Large intestine (tissue), 3 donors: Measurements from ENCODE around the gene POU2F1. TPM values are rescaled to one million over a fixed set of nuclear protein-coding genes. Genes with fewer than 3 reads are reported as not detected.
A peak's percentile ranks its signal among the peaks of the same experiment; 100 is the strongest.
"Not testable (repeated sequence)": the region's sequence is repeated elsewhere in the genome, so short reads cannot be mapped to it uniquely, and the experiment has no call there.

Experiments used
- DNase-seq, 2 donors: peaks; one replicate each; pipeline versions ENCODE4 v3.0.0 to v3.0.0-alpha.2; 2013
- H3K27ac ChIP-seq: one replicate; pipeline ENCODE4 v1.5.1; 2013; ENCODE audit warnings: low read length
- H3K27me3 ChIP-seq: 2 replicates; pipeline ENCODE4 v1.6.1; 2013; ENCODE audit warnings: low read length; ENCODE audit not compliant: control insufficient read depth, insufficient read depth
- H3K36me3 ChIP-seq: 2 replicates; pipeline ENCODE4 v1.6.1; 2013; ENCODE audit warnings: low read length; ENCODE audit not compliant: control insufficient read depth, insufficient read depth
- H3K4me1 ChIP-seq: one replicate; pipeline ENCODE4 v1.6.1; 2013; ENCODE audit warnings: low read length; ENCODE audit not compliant: control insufficient read depth, insufficient read depth
- H3K4me3 ChIP-seq: one replicate; pipeline ENCODE4 v1.5.1; 2013; ENCODE audit warnings: low read length
- H3K9me3 ChIP-seq: one replicate; pipeline ENCODE4 v1.6.1; 2013; ENCODE audit warnings: mild to moderate bottlenecking, low read depth, low read length, moderate library complexity; ENCODE audit not compliant: control insufficient read depth
- WGBS: methylation state at CpG from one replicate; pipeline ENCODE4 v1.1.5; 2013; ENCODE audit warnings: low lambda C conversion rate; ENCODE audit not compliant: insufficient coverage; 5-methylcytosine and 5-hydroxymethylcytosine counted together
- polyA plus RNA-seq: library from polyadenylated mRNA; unstranded; fragments of 120-200 nt; gene quantifications from one replicate; pipeline ENCODE4 v1.2.1, GENCODE V29; 2013

Gene POU2F1
- polyA plus RNA-seq, 1 donor: 8.9 TPM

- WGBS: no CpG with 5 or more reads among the region's 6 CpGs
- no peak for DNase-seq
Observed at GRCh38 chr1:167231873-167232450, 11.3 kb downstream of the POU2F1 start.

GRCh38 chr1:167232801-167233200 lies 12.1 kb downstream of the POU2F1 start:
- Histone ChIP-seq H3K4me3 (no peak overlapping the region), H3K36me3 (no peaks in the 10 kb centered on the region), H3K27me3 (no peaks in the 10 kb centered on the region), H3K4me1 (peaks cover 12% of the 10 kb centered on the region), H3K27ac (no peak overlapping the region), H3K9me3 (no peaks in the 10 kb centered on the region)
- no peak for DNase-seq
- 100% methylated on average over 2 of the region's 2 CpGs for WGBS

More at GRCh38 chr1:167231873-167232450, 11.3 kb downstream of the POU2F1 start:
- H3K36me3 ChIP-seq: no peaks in the 10 kb centered on the region
- no peaks in the 10 kb centered on the region for H3K27me3 ChIP-seq
- no peaks in the 10 kb centered on the region for H3K9me3 ChIP-seq
- no peak overlapping the region for H3K27ac ChIP-seq
- no peak overlapping the region for H3K4me3 ChIP-seq
- peaks cover 12% of the 10 kb centered on the region for H3K4me1 ChIP-seq

GRCh38 chr1:167233373-167233772 lies 12.7 kb downstream of the POU2F1 start:
- WGBS: no CpG with 5 or more reads among the region's 1 CpG
- H3K36me3 ChIP-seq: no peaks in the 10 kb centered on the region
- H3K4me1 ChIP-seq: peaks cover 12% of the 10 kb centered on the region
- H3K27me3 ChIP-seq: no peaks in the 10 kb centered on the region
- no peak overlapping the region for H3K4me3 ChIP-seq
- peak overlapping the region; percentile 5 for H3K27ac ChIP-seq
- DNase-seq: peak in 1 of 2 donors; percentile 43
- no peaks in the 10 kb centered on the region for H3K9me3 ChIP-seq

GRCh38 chr1:167237000-167237399 lies 16.3 kb downstream of the POU2F1 start:
- H3K27me3 ChIP-seq: no peaks in the 10 kb centered on the region
- H3K27ac ChIP-seq: no peak overlapping the region
- peaks cover 8% of the 10 kb centered on the region for H3K4me1 ChIP-seq
- H3K9me3 ChIP-seq: no peaks in the 10 kb centered on the region
- WGBS: no CpG with 5 or more reads among the region's 3 CpGs
- DNase-seq: no peak
- no peak overlapping the region for H3K4me3 ChIP-seq
- H3K36me3 ChIP-seq: no peaks in the 10 kb centered on the region

GRCh38 chr1:167238713-167239112 lies 18.0 kb downstream of the POU2F1 start:
- Histone ChIP-seq H3K36me3 (no peaks in the 10 kb centered on the region), H3K4me3 (no peak overlapping the region), H3K9me3 (no peaks in the 10 kb centered on the region), H3K4me1 (peaks cover 5% of the 10 kb centered on the region), H3K27me3 (no peaks in the 10 kb centered on the region), H3K27ac (no peak overlapping the region)
- DNase-seq: no peak

- 75% methylated on average over 1 of the region's 2 CpGs for WGBS
Observed at GRCh38 chr1:167239257-167239656, 18.6 kb downstream of the POU2F1 start.

GRCh38 chr1:167244244-167244643 lies 23.6 kb downstream of the POU2F1 start:
- no peaks in the 10 kb centered on the region for H3K4me1 ChIP-seq
- H3K27me3 ChIP-seq: no peaks in the 10 kb centered on the region
- no peaks in the 10 kb centered on the region for H3K36me3 ChIP-seq
- H3K4me3 ChIP-seq: no peak overlapping the region
- no peaks in the 10 kb centered on the region for H3K9me3 ChIP-seq
- WGBS: no CpG with 5 or more reads among the region's 2 CpGs
- no peak for DNase-seq
- no peak overlapping the region for H3K27ac ChIP-seq

More at GRCh38 chr1:167239257-167239656, 18.6 kb downstream of the POU2F1 start:
- Histone ChIP-seq H3K9me3 (no peaks in the 10 kb centered on the region), H3K36me3 (no peaks in the 10 kb centered on the region), H3K27ac (no peak overlapping the region), H3K27me3 (no peaks in the 10 kb centered on the region), H3K4me3 (no peak overlapping the region), H3K4me1 (peaks cover under 1% of the 10 kb centered on the region)
- DNase-seq: no peak

- DNase-seq, H3K36me3 ChIP-seq, H3K4me3 ChIP-seq, H3K27me3 ChIP-seq, H3K4me1 ChIP-seq, H3K9me3 ChIP-seq, H3K27ac ChIP-seq: not testable (repeated sequence)
- WGBS: no CpG with 5 or more reads among the region's 5 CpGs
Observed at GRCh38 chr1:167245168-167245567, 24.5 kb downstream of the POU2F1 start.

GRCh38 chr1:167246971-167247370 lies 26.3 kb downstream of the POU2F1 start:
- Histone ChIP-seq H3K9me3 (no peaks in the 10 kb centered on the region), H3K4me3 (no peak overlapping the region), H3K27me3 (no peaks in the 10 kb centered on the region), H3K27ac (no peak overlapping the region), H3K4me1 (no peaks in the 10 kb centered on the region), H3K36me3 (no peaks in the 10 kb centered on the region)
- no peak for DNase-seq
- no CpG with 5 or more reads among the region's 5 CpGs for WGBS

GRCh38 chr1:167247754-167248153 lies 27.1 kb downstream of the POU2F1 start:
- H3K27me3 ChIP-seq: no peaks in the 10 kb centered on the region
- no peaks in the 10 kb centered on the region for H3K36me3 ChIP-seq
- no peaks in the 10 kb centered on the region for H3K9me3 ChIP-seq
- peaks cover 2% of the 10 kb centered on the region for H3K4me1 ChIP-seq
- no peak overlapping the region for H3K27ac ChIP-seq
- 80% methylated on average over 1 of the region's 1 CpG for WGBS
- no peak for DNase-seq
- no peak overlapping the region for H3K4me3 ChIP-seq
